H1 (cell line): Measurements from ENCODE around the gene MAML1. TPM values are rescaled to one million over a fixed set of nuclear protein-coding genes. Genes with fewer than 3 reads are reported as not detected.

Source experiments
- CHD7 ChIP-seq: fragments of 300-600 bp; sonication (generic); IDR thresholded peaks from 2 replicates; pipeline ENCODE4 v1.7.1; 2012; ENCODE audit warnings: low read length, moderate library complexity, mild to moderate bottlenecking, inconsistent platforms; ENCODE audit not compliant: insufficient replicate concordance
- polyA plus RNA-seq, 7 experiments: library from polyadenylated mRNA; depleted of rRNA in 3 of 7; stranded (reverse) in 5 of 7; unstranded in 2 of 7; fragments of >200 nt in 5 of 7; fragments of 200-250 nt in 2 of 7; gene quantifications; 1 replicate in 5 of 7; 2 replicates in 1 of 7; 4 replicates in 1 of 7; pipeline versions ENCODE4 v1.2.1 to v1.2.3, GENCODE V29; 2011 to 2013; ENCODE audit warnings: missing spikeins in 2 of 7, mixed read lengths in 2 of 7
- total RNA-seq: library from RNA; stranded (reverse); fragmentation: NEBNext Ultra II Directional; extraction: Animal tissue kit (Norgen Biotek cat#: 25700); gene quantifications from 2 replicates; pipeline ENCODE4 v1.2.1, GENCODE V29; 2021

Gene MAML1
- total and polyA plus RNA-seq, 2 of the 8 experiments (the other 6 are each of a cell fraction or from before 2014, with no cell fraction given): 17.1 to 41.9 TPM

GRCh38 chr5:179805070-179805528 lies 72.5 kb downstream of the MAML1 start (continued):
- TF ChIP-seq CHD7: no peak
